Ureter (tissue), 1 donor: ENCODE results near the gene ZNF444. TPM values are rescaled to one million over a fixed set of nuclear protein-coding genes. Genes with fewer than 3 reads are reported as not detected.

Source experiments
- DNase-seq: peaks from one replicate; pipeline ENCODE4 v3.0.0-alpha.2; 2020; ENCODE audit warnings: low spot score
- total RNA-seq: library from RNA; stranded (reverse); gene quantifications from one replicate; pipeline ENCODE4 v1.2.4, GENCODE V29; 2023
- donor health status: DM: yes; HTN: yes; CAD: no.

The ZNF444 gene
- total RNA-seq, 1 donor from 2014 or later: 25.8 TPM

GRCh38 chr19:56107626-56108351 is 33.3 kb upstream of the ZNF444 start:
- no peak for DNase-seq

GRCh38 chr19:56108447-56109195 is 32.5 kb upstream of the ZNF444 start:
- DNase-seq: no peak

GRCh38 chr19:56109226-56109625 is 31.9 kb upstream of the ZNF444 start:
- DNase-seq: no peak

GRCh38 chr19:56110515-56111448 is 30.3 kb upstream of the ZNF444 start:
- DNase-seq: no peak

- DNase-seq: no peak
These were observed 29.3 kb upstream of the ZNF444 start for GRCh38 chr19:56111601-56112312.

- DNase-seq: no peak
These were observed 28.8 kb upstream of the ZNF444 start for GRCh38 chr19:56112313-56112709.

GRCh38 chr19:56113074-56113632 is 27.9 kb upstream of the ZNF444 start:
- DNase-seq: no peak

GRCh38 chr19:56114051-56114777 is 26.9 kb upstream of the ZNF444 start:
- DNase-seq: no peak

- no peak for DNase-seq
These were observed 26.3 kb upstream of the ZNF444 start for GRCh38 chr19:56114778-56115110.

GRCh38 chr19:56115490-56115889 is 25.6 kb upstream of the ZNF444 start:
- no peak for DNase-seq

- no peak for DNase-seq
These were observed 24.5 kb upstream of the ZNF444 start for GRCh38 chr19:56116606-56117005.

- no peak for DNase-seq
These were observed 23.7 kb upstream of the ZNF444 start for GRCh38 chr19:56117376-56117884.

GRCh38 chr19:56117889-56118288 is 23.2 kb upstream of the ZNF444 start:
- DNase-seq: no peak

- no peak for DNase-seq
These were observed 22.2 kb upstream of the ZNF444 start for GRCh38 chr19:56118666-56119581.

GRCh38 chr19:56119582-56119978 is 21.5 kb upstream of the ZNF444 start:
- DNase-seq: no peak

GRCh38 chr19:56120002-56120370 is 21.1 kb upstream of the ZNF444 start:
- no peak for DNase-seq

GRCh38 chr19:56120371-56121179 is 20.5 kb upstream of the ZNF444 start:
- DNase-seq: peak; percentile 78
